NAMALWA (cell line): ENCODE results near the gene DDOST.
"Not testable (repeated sequence)": the region's sequence is repeated elsewhere in the genome, so short reads cannot be mapped to it uniquely, and the experiment has no call there.

Experiments used
- DNase-seq: peaks from one replicate; pipeline ENCODE4 v3.0.0-alpha.2; 2015; ENCODE audit warnings: low spot score

Gene DDOST

DNA sequence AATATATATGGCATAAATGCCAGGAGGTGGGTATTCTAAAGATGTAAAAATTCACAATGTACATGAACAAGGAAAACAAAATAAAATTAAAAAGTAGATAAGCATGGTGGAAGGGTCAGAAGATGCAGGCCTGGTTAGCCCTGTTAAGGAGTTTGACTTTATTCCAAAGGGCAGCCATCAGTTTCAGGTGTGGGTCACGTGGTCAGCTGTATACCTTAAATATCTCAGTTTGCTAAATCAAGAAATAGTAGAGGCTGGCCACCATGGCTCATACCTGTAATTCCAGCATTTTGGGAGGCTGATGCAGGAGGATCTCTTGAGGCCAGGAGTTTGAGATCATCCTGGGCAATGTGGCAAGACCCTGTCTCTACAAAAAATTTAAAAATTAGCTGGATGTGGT is 36.5 kb downstream of the DDOST start:
- DNase-seq = no peak

DNA sequence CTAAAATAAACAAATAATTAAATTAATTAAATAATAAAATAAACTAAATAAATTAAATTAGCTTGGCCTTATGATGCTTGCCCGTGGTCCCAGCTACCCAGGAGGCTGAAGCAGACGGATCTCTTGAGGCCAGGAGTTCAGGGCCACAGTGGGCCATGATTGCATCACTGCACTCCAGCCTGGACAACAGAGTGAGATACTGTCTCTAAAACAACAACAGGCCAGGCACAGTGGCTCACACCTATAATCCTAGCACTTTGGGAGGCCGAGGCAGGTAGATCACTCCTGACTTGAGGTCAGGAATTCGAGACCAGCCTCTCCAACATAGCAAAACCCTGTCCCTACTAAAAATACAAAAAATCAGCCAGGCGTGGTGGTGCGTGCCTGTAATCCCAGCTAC is 40.2 kb downstream of the DDOST start:
- DNase-seq = no peak

DNA sequence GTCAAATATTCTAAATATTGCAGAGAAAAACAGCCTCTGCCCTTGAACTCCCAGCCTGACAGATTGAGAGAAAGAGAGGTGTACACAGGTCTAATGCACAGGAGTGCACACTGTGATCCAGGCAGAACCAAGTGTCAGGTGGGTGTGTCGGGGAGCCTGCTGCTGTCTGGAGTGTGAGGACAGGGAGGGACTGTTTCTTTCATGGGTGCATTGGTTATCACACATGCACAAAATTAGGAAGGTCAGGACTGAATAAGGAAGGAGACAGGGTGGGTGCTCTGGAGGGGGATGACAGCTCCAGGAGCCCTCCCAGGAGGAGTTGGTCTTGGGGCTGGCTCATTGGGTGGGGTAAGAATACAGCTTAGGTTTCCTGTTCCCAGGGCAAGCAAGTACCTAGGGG is 41.2 kb downstream of the DDOST start:
- no peak for DNase-seq

DNA sequence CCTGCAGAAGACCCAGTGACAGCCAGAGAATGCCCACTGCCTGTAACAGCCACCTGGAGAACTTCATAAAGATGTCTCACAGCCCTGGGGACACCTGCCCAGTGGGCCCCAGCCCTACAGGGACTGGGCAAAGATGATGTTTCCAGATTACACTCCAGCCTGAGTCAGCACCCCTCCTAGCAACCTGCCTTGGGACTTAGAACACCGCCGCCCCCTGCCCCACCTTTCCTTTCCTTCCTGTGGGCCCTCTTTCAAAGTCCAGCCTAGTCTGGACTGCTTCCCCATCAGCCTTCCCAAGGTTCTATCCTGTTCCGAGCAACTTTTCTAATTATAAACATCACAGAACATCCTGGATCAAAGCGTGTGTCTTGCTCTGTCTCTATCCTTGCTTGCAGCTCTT is 42.6 kb downstream of the DDOST start:
- no peak for DNase-seq

DNA sequence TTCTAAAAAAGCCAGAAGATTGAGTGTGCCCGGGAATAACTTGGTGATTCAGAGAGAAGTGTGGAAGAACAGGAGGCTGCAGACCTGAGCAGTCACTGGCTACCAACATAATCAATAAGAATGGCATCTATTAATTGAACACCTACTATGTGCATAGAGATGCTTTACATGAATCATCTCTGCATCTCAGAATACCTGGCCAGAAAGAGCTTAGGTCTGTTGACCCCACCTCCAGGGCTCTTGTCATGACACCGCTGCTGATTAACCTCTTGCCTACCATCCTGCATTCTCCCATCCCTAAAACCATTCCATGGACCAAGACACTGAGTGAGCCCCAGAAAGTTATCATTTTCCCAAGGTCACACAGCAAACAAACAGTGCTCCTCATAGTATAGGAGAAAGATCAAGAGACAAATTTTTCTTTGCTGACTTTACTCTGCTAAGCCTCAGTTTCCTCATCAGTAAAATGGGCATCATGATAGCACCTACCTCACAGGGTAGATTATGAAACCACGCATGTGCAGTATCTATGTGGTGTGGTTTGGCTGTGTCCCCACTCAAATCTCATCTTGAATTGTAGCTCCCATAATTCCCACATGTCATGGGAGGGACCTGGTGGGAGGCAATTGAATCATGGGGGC is 44.2 kb downstream of the DDOST start:
- DNase-seq = no peak

DNA sequence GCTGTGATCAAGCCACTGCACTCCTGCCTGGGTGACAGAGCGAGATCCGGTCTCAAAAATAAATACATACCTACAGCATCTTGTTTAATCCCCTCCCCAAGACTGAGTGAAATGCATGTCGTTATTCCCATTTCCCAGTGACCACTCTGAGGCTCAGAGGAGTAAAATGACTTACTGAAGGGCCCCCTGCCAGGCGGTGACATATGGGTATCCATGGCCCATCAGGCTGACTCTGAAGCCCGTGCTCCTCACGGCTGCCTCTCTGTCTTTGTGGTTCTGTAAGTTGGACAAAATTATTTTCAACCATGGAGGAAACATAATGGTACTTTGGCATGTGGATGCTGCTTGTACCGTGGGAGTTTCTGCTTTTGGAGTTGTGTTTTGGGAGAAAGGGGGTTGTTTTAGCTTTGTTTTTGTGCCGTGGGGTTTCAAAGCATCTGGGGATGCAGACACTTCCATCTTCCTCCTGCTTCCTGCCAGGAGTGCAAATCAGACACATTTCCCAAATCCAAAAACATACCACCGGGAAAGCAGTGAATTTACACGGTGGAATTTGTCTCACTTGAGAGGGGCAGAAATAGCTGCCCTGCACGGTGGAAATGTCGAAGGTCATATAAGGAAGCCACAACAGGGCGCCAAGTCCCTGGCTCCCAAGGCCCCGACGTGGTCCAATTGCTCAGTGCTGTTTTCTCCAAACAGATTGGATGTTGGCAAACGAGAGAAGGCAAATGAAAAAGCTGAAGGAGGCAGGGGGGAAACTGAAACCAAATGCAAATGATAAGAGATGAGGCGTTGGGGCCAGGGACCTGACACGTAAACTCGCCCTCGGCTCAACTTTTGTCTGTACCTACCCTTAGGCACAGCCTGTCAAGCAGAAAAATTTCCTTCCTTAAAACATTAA is 45.0 kb downstream of the DDOST start:
- no peak for DNase-seq

DNA sequence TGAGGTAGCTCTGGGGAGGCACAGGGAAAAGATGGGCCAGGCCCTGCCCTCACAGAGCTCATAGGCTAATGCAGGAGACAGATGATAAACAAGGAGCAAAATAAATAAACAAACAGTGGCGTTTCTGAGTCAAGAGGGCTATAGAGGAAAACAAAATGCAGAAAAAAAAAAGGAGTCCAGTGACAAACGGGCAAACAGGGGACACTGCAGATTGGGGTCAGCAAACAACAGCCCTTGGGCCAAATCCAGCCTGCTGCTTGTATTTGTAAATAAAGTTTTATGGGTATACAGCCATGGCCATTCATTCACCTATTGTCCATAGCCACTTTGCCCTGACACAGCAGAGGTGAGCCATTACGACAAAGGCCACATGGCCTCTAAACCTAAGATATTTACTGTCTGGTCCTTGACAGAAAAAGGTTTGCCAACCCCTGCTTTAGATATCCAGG is 47.0 kb downstream of the DDOST start:
- DNase-seq = no peak

DNA sequence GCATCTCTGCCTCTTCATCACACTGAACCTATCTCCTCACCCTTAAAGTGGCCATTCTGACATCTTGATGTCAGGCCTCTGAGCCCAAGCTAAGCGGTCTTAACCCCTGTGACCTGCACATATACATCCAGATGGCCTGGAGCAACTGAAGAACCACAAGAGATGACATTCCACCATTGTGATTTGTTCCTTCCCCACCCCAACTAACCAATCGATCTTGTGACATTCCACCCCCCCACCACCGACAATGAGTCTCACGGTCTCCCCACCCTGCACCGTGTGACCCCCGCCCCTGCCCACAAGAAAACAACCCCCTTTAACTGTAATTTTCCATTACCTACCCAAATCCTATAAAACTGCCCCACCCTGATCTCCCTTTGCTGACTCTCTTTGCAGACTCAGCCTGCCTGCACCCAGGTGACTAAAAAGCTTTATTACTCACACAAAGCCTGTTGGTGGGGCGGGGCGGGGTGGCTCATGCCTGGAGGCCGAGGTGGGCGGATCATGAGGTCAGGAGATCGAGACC is 48.9 kb downstream of the DDOST start:
- no peak for DNase-seq

DNA sequence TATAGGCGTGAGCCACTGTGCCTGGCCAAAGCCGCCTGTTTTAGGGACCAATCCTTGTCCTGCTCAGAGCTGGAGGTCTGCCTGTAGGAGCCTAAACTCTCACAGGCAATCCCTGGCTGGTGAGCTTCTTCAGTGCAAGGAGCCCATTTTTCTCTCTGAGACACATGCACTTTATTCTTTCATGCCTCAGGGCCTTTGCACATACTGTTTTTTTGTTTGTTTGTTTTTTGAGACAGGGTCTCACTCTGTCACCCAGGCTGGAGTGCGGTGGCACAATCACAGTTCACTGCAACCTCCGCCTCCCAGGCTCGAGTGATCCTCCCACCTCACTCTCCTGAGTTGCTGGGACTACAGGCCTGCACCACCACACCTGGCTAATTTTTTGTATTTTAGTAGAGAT is 49.5 kb downstream of the DDOST start:
- no peak for DNase-seq

DNA sequence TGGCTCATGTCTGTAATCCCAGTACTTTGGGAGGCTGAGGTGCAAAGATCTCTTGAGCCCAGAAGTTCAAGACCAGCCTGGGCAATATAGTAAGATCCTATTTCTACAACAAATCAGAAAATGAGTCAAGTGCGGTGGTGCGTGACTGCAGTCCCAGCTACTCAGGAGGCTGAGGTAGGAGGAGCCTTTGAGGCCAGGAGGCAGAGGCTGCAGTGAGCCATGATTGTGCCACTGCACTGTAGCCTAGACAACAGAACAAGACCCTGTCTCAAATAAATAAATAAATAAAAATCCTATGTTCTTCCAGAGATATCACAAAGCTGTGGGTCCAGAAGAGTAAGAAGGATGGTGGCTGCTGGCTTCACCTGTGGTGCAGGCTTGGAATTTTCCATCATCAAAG is 50.2 kb downstream of the DDOST start:
- DNase-seq = no peak

DNA sequence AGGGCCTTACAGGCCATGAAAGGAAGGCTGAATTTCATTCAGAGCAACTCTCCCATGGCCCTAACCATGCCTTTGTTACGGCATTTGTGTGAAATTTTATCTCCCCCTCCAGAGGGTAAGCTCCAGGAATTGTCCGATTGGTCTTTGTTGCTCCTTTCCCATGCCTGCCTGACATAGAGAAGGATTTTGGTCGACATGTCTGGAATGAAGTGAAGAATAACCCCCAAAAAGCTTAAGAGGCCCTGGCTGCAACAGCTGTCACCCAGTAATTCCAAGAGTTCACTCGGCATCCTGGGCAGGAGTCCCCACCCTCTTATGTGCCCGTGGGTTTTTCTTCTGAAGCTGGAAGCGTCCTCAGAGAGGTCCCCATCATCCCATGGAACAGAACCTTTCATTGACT is 51.6 kb downstream of the DDOST start:
- DNase-seq = no peak

DNA sequence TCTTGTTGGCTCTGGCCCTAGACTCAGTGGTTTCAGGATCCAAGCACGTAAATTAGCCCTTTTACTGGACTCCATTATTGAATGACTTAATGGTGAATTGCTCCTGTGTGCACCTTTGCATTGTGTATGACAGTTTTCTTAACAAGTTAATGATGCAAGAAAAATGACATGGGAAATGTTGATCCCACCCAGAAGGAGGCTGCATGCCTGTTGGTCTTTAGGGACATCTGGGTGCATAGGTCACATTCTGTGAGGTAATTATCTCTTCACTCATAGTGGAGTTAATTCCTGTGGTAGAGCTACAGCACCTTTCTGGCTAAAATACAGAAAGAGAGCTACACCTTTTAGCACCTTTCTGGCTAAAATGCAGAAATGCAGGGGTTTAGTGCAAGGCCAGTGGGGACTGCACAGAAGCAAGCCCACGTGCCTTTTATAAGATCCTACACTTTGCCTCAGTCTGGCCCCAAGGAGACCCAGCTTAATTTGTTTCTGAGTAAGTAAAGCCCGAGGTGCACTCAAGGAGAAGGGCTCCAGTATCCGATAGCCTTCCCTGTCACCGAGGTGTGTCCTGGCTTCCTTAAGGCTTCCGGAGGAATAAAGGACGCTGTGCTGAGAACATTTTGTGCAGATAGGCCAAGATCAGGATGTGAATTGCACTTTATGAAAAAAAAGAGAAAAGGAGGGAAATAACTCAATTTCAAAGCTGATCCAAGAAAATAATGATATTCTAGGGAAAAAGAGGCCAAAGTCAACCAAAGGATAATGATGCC is 54.2 kb downstream of the DDOST start:
- not testable (repeated sequence) for DNase-seq

DNA sequence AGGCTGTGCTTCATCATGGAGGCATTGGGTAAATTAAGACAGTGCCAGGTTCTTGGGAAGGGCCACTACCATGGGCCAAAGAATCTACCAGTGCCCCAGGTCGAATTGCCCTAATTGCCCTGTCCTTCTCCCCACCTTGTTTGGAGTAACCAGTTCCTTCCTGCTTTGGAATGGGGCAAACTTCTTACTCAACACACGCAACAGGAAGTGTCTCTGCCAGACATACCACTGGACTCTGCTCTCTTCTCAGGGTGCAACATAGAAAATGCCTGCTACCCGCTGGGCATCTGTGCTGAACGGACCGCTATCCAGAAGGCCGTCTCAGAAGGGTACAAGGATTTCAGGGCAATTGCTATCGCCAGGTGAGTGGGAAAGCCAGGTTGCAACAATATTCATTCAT is 56.5 kb downstream of the DDOST start:
- DNase-seq = no peak

DNA sequence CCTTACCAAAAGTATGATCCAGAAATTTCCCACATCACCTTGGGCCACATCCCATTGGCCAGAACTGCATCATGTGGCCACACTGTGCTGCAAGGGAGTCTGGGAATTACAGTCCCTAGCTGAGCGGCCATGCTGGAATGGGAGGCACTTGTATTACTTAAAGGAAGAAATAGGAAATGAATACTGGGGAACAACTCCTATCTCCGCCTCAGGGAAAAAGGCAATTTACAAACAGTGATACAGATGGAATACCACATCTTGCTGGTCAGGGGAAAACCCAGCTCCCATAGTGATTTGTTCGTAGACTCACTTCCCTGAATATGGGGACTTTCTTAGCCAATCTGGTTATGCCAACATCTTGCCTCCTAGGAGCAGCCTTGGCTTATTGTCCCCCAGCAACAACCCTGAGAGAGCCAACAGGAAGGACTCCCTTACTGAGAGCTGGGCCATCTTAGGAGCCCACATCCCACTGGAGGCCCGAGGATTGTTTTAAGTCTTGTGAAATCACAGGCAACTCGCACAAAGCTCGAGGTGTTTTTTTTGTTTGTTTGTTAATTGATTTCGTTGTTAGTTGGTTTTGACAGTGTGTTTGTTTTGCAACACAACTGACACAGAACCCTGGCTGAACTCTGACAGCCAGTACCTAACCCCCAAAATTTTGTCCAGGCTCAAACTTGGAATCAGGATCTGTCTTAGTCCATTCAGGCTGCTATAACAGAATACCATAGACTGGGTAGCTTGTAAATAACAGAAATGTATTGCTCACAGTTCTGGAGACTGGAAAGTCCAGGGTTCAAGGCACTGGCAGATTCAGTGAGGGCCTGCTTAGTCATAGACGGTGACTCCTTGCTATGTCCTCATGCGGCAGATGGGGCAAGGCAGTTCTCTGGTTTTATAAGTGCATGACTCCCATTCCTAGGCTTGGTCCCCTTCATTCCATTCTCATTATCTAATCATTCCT is 57.4 kb downstream of the DDOST start:
- no peak for DNase-seq

DNA sequence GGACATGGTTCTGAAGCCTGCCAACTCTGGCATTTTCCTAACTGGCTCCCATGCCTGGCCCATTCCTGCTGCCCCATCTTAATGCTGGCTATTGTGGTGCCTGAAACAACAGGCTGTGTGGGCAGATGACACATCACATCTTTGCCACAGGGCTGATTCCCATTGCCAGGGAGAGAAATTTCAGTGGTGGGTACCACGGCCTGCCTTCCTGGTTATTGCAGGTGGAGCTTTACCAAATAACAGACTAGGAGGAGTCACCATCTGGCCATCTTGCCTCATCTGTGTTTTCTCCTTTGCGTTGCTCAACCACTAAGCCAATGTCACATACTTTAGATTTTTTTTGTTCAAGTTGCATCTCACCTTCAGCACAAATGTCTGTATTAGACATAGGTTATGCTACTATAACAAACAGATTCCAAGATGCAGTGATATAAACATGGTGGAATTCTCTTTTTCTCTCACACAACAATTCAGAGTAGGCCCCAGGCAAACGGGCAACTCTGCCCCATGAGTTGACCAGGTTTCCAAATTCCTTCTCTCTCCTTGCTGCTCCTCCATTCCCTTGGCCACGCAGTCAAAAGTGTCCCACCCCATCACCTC is 58.2 kb downstream of the DDOST start:
- no peak for DNase-seq
